A549 (cell line): ENCODE results near the gene B4GALT1.

Experiments
- RARB ChIP-seq: fragments of 250-450 bp; sonication (Bioruptor Pico); IDR thresholded peaks from 2 replicates; pipeline ENCODE4 v1.8.0; 2021; ENCODE audit warnings: mild to moderate bottlenecking, moderate library complexity
- USF2 ChIP-seq: fragments of 450-650 bp; IDR thresholded peaks from 2 replicates; pipeline ENCODE4 v1.6.1; 2014; ENCODE audit warnings: antibody characterized with exemption

- TF ChIP-seq RARB (CRISPR knock-in tag) (no peak), USF2 (no peak)
Measured at GRCh38 chr9:33138768-33139167, 28.4 kb downstream of the B4GALT1 start.
